Measurements from ENCODE around the gene CLIP2.

DNA sequence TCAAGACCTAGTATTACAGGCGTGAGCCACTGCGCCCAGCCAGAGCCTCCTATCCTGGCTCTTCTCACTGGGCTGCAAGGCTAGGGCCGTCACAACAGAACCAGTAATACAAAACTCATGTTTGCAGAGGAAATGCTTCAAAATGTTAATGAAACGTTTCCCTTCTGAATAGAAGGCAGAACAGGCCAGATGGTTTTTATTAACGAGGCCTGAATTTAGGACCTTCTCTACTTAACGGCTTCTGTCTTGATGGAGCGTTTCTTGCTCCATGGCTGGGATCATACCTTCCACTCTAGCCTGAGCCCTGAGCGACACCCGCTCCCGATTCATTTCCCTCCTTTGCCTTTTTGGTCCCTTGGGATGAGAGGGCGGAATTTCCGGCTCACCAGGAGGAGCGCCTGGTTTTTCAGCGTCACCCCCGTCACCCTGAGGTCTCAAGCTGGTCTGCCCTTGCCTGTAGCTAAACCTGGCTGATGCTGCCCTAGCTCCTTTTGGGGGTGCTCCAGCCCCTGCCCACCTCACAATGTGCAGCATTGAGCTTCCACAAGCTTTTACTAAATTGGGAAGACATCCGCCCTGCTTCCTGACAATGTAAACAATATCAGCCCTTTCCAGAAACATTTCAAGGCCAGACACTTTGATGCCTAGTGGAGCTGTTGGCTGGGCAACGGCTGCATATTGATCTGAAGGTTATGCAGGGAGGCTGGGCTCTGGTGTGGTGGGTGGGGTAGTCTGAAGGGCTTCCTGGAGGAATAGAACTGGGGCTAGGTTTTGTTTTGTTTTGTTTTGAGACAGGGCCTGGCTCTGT, 5.2 kb downstream of the CLIP2 start:
- TF ChIP-seq, protein P1, sequence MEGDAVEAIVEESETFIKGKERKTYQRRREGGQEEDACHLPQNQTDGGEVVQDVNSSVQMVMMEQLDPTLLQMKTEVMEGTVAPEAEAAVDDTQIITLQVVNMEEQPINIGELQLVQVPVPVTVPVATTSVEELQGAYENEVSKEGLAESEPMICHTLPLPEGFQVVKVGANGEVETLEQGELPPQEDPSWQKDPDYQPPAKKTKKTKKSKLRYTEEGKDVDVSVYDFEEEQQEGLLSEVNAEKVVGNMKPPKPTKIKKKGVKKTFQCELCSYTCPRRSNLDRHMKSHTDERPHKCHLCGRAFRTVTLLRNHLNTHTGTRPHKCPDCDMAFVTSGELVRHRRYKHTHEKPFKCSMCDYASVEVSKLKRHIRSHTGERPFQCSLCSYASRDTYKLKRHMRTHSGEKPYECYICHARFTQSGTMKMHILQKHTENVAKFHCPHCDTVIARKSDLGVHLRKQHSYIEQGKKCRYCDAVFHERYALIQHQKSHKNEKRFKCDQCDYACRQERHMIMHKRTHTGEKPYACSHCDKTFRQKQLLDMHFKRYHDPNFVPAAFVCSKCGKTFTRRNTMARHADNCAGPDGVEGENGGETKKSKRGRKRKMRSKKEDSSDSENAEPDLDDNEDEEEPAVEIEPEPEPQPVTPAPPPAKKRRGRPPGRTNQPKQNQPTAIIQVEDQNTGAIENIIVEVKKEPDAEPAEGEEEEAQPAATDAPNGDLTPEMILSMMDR (IDR thresholded peaks at IDR 0.05; ENCODE audit: low read depth, low read length), result no peak
- no peak for TF ChIP-seq MYC (IDR thresholded peaks at IDR 0.05; ENCODE audit: low read depth, low read length)

Measured in NB4 (cell line).